Stimulated activated CD4-positive, alpha-beta T cell treated with anti-CD3 and anti-CD28 coated beads, TNF-alpha, amount 100 ng/mL, for 1 hour (primary cell): ENCODE data around the gene AMBRA1.

Experiments
- DNase-seq, 3 donors: peaks; one replicate each; pipeline ENCODE4 v3.0.0-alpha.2; 2020; ENCODE audit warnings: low read depth in 3 of 3, low spot score in 1 of 3

The AMBRA1 gene

GRCh38 chr11:46359953-46360352, 233.9 kb downstream of the AMBRA1 start:
- DNase-seq: no peak

- DNase-seq: no peak
Measured at GRCh38 chr11:46357483-46357936, 236.3 kb downstream of the AMBRA1 start.

- no peak for DNase-seq
Measured at GRCh38 chr11:46356924-46357482, 236.8 kb downstream of the AMBRA1 start.

GRCh38 chr11:46353698-46354097, 240.1 kb downstream of the AMBRA1 start:
- DNase-seq: peak in 1 of 3 donors; percentile 47

- peak; percentile 56 to 64 (median 56) for DNase-seq
Measured at GRCh38 chr11:46352063-46352841, 241.6 kb downstream of the AMBRA1 start.

GRCh38 chr11:46351606-46352005, 242.2 kb downstream of the AMBRA1 start:
- no peak for DNase-seq

GRCh38 chr11:46351148-46351547, 242.7 kb downstream of the AMBRA1 start:
- no peak for DNase-seq

GRCh38 chr11:46350695-46351094, 243.1 kb downstream of the AMBRA1 start:
- DNase-seq: no peak

GRCh38 chr11:46348566-46349401, 245.0 kb downstream of the AMBRA1 start:
- peak in 1 of 3 donors; percentile 35 for DNase-seq

- no peak for DNase-seq
Measured at GRCh38 chr11:46347637-46348311, 246.0 kb downstream of the AMBRA1 start.

GRCh38 chr11:46346886-46347636, 246.8 kb downstream of the AMBRA1 start, which contains the start of gene DGKZ:
TSS of gene DGKZ (plus strand) at chr11:46347463. CDS start at chr11:46347660, 197 bp downstream.
- peak; percentile 82 to 91 (median 89) for DNase-seq
